ENCODE results near the gene POU3F1.

POU3F1 gene

DNA sequence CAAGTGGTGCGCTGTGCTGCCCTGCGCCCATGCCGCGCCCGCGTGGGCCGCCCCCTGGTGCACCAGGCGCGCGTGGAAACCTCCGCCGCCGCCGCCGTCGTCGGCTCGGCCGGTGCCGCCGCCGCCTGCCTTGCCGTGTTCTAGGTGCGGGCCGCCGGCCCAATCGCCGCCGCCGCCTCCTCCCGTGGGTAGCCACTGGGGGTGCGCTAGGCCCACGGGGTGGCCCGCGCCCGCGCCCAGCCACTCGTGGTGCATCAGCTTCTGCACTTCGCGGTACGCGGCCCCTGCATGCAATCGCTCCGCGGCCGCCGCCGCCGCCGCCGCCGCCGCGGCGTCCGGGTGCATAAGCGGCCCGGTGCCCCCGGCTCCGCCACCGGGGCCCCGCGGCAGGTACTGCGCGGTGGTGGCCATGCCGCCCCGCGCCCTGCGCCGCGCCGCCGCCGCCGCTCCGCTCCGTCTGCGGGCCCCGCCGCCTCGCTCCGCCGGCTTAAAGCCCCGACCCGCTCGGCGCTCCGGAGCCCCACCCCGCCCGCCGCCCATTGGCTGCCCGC is at the start of gene POU3F1:
Gene POU3F1 (minus strand): TSS at position 461 of the 551 bp plus-strand sequence. CDS start 50 bp downstream, at position 411.
- DNase-seq = no peak

DNA sequence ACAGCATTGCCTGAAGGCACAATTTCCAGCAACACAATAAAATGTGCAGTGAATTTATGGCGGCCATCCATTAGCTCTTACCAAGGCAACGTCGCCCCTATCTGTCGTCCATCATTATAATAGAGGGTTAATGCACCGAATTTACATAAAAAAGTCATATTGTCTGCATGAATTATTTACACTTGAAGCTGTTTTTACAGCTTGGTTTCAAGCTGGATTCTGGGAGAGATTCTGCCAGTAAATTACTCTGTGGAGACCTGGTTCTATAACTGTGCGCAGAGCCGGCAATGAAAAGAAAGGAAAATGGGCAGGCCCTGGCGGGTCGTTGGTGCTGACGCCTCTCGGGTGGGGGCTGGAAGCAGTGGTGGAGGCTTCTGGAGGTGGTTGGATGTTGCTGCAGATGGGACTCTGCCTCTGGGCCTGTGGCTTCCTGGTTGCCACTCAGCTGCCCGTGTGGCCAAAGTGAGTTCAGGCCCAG is 48.9 kb upstream of the POU3F1 start:
- no peak for DNase-seq

DNA sequence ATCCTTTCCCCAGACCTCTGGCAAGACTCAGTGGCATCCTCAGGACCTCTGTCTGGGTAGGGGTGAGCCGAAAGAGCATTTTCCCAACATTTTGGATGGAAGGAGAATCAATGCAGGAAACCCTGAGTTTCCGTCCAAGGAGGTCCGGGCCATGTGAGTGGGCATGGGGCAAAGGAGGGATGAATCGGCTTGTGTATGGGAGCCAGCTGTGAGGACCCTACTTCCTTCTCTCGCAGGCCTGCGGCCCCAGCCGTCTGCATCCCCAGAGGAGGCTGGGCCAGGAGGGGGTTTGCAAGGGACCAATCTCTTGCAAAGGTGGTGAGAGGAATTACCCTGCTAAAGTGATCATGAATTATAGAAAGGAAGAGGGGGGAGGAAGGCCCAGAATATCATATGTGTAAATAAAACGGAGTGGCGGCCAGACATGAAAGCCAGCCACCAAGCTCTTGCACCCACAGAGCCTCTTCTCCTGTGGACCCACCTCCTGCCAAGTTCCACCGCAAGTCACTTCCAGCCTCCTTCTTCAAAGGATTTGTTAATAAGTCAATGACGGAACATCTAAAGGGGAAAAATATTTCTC is 48.2 kb upstream of the POU3F1 start:
- no peak for DNase-seq

DNA sequence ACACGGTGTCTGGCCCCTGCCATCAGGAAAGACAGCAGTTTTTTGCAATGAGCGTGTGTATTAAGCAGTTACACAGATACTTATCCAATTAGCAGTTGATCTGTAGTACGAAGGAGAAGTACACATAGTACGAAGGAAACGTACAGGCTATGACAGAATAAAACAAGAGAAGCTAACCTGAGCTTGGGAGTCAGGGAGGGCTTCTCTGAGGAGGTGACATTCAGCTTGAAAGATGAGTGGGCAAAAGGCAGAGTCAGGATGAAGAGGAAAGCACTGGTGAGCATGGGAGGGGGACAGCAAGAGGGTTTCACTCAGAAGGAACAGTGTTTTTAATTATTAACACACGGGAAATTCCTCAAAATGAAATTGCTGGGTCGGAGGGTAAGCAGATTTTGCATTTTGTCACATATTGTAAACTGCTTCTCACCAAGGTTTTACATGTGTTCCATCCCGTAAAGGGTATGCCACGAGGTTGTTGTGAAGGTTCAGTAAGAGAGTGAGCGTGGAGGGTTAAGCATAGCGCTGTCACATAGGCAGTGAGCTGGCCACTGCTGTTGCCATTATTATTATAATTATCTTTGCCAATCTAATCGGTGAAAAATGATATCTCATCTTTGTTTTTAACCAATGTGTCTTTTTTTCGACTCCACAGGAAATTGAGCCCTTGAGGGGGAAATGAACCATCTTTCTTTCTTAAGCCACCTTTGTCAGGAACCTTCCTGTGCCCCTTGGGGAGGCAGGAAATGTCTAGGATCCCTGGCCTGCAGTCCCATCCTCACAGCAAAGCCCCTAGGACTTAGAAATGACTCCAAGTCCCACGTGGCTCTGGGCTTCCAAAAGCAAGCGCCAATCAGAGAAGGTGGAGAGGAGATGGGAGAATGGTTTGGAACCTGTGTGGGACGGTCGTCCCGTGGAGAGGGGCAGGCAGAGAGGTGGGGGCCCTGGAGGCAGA is 47.3 kb upstream of the POU3F1 start:
- no peak for DNase-seq

DNA sequence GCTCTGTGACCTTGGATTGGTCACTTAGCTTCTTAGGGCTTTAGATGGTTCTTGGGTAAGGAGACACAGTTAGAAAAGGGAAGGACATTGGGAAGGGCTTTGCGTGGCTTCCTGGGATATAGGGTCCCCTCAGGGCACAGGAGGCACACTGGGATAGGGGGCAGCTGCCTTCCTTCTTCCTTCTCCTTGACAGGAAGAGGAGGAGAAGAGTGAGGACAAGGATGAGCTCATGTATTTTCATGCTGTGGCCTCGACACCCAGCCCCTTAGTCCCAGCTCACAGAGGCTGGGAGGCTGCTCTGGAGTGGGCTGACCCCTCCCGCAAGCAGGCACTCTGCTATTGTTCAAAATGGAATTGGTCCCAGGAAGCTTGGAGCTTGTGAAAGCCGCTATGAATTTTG is 45.7 kb upstream of the POU3F1 start:
- no peak for DNase-seq

DNA sequence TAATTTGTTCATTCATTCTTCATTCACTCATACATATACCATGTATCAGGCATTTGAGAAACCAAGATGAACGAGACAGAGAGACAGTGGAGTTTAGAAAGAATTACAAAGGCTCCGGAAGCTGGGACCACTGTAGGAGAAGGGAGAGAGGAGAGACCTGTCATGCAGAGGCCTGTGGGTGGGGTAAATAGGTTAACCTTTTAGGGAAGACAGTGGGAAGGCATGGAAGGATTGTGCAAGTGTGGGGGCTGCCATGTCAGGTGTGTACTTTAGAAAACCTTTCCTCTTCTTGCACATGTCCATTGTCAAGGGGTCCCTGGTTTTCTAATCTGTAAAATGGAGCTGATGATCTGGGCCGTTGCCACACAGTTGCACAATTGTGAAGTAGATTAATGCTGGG is 44.2 kb upstream of the POU3F1 start:
- DNase-seq = no peak

DNA sequence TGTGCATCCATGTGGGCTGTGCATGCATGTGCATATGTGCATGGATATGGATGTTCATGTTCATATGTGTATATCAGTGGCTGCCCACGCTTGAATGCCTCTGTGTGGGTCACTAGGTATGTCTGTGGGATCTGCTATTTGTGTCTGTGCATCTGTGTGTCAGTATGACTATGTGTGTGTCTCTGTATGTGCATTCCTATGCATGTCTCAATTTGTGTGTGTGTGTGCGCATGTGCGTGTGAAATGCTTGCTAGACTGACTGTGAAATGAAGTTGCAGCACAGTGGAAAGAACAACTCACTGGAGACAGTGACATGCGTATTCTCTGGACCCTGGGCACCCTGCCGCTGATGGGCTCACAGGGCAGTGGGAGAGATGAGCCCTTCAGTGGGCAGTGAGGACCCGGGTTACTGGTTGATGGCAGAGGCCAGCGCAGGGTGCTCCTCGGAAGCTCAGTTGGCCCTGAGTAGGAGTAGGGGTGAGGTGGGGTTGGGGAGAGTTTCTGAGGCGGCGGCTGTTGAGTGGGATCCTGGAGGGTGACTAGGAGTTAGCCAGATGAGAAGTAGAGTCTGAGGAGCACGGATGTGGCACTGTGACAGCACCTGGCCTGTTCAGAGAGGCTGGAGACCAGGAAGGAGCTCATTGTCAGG is 43.2 kb upstream of the POU3F1 start:
- DNase-seq = no peak

DNA sequence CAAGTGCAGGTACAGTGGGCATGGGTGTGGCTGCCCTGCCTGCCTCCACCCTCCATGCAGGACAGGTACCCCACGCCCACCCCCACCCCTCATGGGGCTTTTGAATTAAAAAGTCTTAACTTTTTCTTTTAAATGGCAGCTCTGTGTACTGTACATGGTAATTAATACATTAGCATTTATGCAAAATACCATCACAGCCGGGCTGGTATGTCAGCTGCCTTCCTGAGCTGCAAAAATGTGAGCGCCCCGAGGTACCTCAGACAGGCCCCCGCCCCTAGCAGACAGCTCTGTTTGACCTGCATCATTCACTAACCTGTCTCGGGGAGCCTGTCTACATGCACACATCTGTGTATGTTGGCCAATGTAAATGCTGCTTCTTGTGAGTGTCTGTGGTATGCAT is 42.2 kb upstream of the POU3F1 start:
- DNase-seq = no peak

DNA sequence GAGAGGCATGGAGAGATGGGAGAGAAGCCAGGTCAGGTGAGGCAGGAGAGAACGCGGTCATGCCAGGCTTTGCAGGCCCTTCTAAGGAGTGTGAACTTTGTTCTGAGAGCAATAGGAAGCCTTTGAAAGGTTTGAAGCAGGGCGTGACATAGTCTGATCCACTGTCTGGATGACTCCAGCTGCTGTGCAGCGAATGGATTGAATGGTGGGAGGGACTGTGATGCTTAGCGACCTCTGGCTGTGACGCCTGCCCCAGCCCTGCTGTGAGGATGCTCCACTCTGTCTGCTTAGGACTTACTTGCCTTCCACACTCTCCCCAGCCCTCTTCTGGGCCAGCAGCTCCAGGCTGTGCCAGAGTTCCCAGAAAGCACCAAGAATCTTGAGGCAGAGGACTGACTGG is 41.8 kb upstream of the POU3F1 start:
- no peak for DNase-seq

DNA sequence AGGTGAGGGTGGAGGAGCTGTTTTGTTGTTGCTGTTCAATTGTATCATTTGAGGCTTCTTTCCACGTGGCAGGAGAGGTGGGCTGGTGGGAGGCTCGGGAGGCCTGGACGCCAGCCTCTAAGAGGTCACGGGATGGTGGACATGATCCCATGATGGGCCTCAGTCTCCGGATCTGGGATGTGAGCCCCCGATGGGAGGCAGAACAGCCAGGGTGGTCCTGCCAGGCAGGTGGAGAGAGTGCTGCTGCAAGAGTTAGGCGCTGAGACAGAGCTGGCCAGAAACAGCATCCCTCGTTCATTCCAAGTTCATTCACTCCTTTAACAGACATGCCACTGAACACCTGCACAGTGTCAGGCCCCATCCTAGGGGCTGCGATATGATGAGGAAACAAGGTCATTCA is 41.1 kb upstream of the POU3F1 start:
- no peak for DNase-seq

DNA sequence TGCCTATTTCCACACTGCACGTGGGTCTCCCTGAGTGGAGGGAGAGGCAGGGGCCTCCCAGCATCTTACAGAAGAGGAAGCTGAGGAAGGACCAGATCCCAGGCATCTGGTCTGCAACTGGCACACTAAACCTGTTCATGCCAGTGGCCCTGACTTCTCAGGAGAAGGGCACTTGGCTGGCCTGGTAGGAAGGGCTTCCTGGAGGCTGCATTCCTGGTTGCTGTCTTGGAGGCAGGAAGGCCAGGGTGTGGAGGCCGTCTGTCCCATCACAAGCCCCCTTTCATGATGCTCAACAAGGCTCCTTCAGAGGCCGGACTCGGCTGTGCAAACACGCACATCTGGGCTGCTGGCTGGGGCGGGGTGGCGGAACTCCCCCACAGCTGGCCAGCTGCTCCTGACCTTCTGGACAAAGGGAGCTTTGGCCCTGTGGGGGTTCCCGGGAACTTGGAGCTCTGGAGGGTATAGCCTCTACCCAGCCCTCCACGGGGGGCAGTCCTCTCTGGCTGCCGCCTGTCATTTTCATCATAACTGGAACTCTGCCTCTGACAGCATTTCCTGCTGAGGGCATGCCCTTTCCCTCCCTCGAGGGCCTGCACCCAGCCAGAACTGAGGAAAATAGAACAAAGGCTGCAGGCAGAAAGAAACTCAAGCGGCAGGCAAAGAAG is 39.2 kb upstream of the POU3F1 start:
- DNase-seq = no peak

DNA sequence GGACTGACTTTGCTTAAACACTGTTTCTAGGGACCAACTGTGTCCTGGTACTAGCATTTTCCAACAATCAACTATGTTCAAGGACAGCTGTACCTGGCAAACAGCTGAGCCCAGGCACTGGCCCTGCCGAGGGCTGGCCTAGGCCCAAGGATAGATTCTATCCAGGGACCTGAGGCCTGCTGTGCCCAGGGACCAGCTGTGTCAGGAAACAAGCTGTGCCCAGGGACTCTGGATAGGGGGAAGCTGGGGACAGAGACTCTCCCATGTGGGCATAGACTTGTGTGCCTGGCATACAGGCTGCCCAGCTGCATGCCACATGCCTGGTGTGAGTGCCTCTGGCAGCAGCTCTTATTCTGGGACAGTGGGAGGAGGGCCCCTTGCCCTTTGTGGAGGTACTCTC is 38.1 kb upstream of the POU3F1 start:
- DNase-seq = no peak

DNA sequence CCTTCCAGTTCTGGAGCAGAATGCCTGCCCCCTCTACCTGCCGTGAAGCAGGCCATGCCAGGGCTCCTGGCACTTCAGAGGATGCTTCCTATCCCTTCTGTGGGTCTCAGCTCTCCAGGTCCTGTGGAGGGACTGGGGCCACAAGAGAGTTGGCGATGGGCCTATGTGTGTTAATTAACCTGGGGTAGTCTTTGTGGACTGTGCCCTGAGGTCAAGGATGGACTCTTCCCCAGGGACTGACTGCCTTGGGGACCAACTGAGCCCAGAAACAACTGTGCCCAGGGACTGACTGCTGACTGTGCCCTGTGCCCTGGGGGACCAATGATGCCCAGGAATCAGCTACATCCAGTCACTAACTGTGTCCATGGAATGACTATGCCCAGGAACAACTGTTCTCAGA is 37.5 kb upstream of the POU3F1 start:
- no peak for DNase-seq

DNA sequence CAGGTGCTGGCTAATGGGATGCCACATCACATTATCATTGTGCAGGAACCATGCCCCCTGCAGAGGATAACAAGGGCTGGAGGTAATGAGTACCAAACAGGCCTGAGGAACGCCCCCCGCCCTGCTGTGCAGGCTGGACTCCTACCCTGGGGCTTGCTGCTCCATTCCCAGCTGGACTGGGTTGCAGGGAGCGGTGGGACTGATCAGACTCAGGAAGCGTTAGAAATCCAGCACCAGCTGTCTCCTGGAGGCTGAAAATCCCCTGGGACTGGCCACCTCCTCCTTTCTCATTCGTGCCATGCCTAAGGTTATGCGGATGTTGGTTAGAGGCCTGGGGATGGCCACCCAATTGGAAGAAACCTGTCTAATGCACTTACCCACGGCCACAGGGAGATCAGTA is 36.9 kb upstream of the POU3F1 start:
- no peak for DNase-seq

DNA sequence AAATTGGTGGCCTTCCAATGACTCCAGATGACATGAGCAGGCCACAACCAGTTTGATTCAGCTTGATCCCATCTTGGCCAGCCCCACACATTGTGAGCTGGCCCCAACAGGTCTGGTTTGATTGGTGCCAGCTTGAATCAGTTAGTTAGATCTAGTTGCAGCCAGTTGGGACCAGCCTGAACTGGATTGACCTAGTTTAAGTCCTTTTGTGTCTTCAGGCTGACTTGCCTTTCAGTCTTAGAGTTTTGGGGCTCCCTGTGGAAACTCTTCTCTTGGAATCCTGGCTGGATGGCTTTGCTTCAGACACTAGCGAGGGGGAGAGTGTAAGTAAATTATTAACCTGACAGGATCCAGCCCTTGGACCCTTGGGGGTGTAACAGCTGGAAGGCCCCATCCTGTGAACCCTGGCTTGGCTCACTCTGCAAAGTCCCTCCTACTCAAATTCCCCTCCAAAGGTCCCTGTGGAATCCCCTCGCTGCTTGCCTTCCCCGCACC is 36.2 kb upstream of the POU3F1 start:
- DNase-seq = no peak

DNA sequence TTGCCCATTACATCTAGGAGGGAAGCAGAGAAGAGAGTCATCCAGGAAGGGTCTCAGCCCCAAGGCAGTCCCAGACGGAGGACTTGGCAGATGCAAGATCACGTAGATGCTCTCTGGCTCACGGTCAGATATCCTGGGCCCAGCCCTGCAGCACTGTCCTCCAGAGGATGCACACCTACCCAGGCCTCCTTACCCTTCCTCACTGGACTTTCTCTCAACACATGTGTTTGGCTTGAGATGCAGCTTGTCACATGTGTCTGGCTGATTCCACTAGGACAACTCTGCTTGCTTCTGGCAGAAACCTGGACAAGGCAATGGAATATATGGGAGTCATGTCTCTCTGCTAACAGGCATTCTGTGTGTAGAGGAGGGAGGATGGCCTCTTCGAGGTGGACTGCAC is 32.4 kb upstream of the POU3F1 start:
- DNase-seq = no peak

DNA sequence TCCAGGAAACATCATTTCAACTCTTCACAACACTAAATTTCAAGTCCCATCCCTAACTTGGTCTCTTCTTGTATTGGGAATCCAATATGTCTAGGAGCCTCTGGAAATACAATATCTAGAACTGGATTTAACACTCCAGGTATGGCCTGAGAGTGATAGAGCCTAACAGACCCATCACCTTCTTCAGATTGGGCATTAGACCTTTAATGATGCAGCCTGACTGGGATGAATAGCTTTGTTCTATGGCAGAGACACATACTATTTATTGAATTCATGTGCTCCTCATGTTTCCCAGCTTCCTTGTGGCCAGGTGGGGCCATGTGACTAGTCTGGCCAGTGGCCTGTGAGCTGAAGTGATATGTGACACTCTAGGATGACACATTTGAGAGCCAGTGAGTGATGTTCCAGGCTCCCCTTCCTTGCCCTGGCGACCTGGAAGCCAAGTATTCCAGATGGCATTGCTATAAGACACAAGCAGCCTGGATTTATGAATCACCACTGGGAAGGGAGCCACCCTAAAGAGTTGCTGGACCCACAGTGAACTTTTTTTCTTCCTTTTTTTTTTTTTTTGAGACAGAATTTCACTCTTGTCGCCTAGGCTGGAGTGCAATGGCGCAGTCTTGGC is 31.0 kb upstream of the POU3F1 start:
- no peak for DNase-seq

DNA sequence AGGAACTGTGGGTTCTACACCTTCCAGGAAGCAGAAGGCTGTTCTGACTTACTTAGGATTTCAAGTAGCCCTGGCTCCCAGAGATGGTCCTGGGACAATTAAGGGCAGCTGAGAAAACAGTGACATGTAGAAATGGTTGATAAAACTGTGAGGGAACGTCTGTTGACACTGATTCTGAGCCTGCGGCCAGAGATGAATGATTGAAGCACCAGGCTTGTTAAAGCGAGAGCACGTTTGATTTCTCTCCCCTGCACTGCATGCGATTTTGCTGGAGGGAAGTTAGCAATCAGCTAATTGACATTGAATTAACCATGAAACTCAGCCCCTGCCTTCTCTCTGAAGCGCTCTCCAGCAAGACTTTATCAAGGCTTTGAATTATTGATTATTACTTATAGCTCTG is 29.9 kb upstream of the POU3F1 start:
- no peak for DNase-seq

DNA sequence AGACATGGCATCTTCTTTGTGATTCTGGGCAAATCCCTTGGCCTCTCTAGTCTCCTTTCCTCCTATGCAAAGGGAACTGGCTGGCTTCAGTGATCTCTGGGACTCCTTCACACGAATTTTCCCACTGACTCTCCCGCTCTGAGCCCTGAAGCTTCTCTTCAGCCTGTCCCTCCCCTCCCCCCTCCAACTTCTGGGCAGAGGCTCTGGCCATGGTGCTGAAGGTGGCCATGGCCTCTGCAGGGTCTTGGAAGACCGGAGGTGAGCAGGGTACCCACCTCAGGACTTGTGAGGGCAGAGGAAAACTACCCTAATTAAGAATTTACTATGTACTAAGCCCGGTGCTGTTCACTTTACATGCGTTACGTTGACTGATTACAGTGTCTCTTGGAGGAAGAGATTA is 29.4 kb upstream of the POU3F1 start:
- no peak for DNase-seq

DNA sequence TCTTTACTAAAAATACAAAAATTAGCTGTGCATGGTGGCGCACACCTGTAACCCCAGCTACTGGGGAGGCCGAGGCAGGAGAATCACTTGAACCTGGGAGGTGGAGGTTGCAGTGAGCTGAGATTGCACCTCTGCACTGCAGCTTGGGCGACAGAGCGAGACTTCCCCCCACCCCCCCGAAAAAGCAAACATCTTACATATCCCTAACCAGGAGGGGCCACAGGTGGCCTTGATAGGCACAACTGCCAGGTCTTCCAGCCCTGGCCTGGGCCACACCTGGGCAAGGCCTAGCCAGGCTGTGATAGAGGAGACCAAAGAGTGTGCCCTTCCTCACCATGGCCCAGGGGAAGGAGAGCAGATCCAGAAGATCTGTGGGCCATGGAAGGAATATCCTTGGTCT is 28.6 kb upstream of the POU3F1 start:
- DNase-seq = no peak

DNA sequence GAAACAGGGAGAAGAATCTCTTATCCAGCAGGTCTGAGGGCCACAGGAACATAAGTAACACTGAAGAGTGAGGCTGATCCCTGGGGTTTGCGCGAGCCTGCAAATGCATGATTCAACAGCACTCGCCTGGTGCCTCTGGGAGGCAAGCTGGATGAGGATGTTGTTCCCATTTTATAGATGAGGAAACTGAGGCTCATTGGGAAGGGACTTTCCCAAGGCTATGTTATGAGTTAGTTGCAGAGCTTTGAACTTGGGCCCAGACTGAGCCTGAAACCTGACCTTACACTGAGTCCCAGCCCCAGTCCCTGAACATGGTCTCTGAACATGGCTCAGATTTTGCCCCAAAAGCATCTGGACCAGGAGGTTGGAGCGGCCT is 27.7 kb upstream of the POU3F1 start:
- no peak for DNase-seq

DNA sequence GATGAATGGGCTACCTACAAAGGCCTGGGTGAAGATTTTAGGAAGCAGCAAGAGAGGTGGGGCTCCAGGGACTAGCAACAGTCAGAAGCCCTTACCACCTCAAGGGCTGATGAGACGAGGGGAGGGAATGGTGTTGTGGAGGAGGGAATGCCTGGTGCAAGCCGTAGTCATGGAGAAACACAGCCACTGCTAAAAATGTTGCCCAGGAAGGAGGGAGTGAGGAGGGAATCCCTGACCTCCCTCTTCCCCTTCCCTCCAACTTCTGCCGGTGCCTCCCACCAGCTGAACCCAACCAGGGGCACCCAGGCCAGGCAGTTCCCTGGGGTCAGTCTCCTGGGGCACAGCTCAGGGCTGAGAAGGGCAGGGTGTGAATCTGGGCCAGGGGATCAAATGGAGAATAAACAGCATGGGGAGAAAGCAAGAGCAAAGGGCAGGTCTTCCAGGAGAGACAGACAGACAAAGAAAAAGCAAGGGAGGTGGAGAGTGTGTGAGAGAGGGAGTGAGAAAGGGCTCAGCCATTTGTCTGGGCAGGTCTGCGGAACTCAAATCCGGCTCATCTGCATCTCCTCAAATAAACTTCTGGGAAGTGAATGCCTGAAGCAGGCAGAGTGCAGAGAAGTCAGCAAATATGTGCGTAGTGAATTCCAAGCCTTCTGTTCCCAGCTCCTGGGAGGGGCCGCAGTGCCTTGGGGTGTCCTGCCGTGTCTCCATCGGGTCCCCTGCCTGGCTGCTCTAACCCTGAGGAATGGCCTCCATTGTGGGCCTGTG is 27.1 kb upstream of the POU3F1 start:
- DNase-seq = no peak

Data from NCI-H1092 (cell line).